Activated CD4-positive, CD25-positive, alpha-beta regulatory T cell treated with anti-CD3 and anti-CD28 coated beads, Interleukin-2, amount 50 U/mL, for 24 hours (primary cell): ENCODE data around the gene CLPTM1.
"Not testable (repeated sequence)": the region's sequence is repeated elsewhere in the genome, so short reads cannot be mapped to it uniquely, and the experiment has no call there.

Experiments
- ATAC-seq, 2 donors: fragments of 150-1000 bp; cut with Tn5 transposase; one replicate each; pipeline ENCODE4 v1.10.0; 2021; ENCODE audit warnings: mild to moderate bottlenecking in 1 of 2, moderate library complexity in 1 of 2

The CLPTM1 gene, protein sequence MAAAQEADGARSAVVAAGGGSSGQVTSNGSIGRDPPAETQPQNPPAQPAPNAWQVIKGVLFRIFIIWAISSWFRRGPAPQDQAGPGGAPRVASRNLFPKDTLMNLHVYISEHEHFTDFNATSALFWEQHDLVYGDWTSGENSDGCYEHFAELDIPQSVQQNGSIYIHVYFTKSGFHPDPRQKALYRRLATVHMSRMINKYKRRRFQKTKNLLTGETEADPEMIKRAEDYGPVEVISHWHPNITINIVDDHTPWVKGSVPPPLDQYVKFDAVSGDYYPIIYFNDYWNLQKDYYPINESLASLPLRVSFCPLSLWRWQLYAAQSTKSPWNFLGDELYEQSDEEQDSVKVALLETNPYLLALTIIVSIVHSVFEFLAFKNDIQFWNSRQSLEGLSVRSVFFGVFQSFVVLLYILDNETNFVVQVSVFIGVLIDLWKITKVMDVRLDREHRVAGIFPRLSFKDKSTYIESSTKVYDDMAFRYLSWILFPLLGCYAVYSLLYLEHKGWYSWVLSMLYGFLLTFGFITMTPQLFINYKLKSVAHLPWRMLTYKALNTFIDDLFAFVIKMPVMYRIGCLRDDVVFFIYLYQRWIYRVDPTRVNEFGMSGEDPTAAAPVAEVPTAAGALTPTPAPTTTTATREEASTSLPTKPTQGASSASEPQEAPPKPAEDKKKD

DNA sequence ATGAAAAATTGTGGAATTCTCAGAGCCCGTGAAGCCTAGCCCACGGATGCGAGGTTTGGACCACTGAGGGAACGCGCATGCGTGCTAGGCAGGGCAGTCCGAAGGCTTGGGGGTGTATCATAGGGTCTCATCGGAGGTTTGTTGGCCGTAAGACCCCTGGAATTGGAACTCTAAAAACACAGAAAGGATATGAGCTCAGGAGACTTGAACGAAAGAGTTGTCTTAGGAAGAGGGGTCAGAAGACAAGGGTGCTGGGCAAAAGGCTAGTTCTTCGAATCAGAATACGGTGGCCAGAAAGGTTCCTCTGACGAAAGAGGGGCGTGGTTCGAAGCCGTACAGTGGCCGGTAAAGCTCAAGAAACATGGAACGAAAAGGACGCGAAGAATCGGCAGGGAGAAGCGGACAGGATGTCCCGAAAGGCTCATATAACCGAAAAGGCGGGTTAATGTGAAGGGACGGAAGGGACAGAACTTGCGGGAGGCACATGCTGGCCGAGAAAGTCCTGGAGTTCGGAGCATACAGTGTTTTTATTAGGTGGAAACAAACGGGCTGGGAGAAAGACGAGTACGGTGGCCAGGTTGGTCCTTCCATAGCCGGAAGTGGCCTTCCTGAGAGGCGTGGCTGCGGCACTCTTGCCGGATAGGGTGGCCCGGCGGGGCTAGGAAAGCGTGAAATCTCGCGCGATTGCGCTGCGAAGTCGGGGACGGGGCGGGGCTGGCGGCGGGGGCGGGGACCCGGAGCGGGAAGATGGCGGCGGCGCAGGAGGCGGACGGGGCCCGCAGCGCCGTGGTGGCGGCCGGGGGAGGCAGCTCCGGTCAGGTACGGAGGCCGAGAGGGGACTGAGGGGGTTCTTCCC, at the start of gene CLPTM1:
Gene CLPTM1 (plus strand): TSS at position 732 of the 856 bp plus-strand sequence. CDS start 16 bp downstream, at position 748.
- ATAC-seq, result peak; percentile 95 to 96

DNA sequence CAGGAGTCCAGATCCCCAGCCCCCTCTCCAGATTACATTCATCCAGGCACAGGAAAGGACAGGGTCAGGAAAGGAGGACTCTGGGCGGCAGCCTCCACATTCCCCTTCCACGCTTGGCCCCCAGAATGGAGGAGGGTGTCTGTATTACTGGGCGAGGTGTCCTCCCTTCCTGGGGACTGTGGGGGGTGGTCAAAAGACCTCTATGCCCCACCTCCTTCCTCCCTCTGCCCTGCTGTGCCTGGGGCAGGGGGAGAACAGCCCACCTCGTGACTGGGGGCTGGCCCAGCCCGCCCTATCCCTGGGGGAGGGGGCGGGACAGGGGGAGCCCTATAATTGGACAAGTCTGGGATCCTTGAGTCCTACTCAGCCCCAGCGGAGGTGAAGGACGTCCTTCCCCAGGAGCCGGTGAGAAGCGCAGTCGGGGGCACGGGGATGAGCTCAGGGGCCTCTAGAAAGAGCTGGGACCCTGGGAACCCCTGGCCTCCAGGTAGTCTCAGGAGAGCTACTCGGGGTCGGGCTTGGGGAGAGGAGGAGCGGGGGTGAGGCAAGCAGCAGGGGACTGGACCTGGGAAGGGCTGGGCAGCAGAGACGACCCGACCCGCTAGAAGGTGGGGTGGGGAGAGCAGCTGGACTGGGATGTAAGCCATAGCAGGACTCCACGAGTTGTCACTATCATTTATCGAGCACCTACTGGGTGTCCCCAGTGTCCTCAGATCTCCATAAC, 49.6 kb upstream of the CLPTM1 start, which contains the start of gene APOE:
Gene APOE (plus strand): TSS at position 360 of the 724 bp plus-strand sequence. CDS start 829 bp downstream, outside the sequence.
- ATAC-seq, result peak; percentile 11 to 12

DNA sequence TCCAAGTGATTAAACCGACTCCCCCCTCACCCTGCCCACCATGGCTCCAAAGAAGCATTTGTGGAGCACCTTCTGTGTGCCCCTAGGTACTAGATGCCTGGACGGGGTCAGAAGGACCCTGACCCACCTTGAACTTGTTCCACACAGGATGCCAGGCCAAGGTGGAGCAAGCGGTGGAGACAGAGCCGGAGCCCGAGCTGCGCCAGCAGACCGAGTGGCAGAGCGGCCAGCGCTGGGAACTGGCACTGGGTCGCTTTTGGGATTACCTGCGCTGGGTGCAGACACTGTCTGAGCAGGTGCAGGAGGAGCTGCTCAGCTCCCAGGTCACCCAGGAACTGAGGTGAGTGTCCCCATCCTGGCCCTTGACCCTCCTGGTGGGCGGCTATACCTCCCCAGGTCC, 47.6 kb upstream of the CLPTM1 start:
- ATAC-seq, result no peak

DNA sequence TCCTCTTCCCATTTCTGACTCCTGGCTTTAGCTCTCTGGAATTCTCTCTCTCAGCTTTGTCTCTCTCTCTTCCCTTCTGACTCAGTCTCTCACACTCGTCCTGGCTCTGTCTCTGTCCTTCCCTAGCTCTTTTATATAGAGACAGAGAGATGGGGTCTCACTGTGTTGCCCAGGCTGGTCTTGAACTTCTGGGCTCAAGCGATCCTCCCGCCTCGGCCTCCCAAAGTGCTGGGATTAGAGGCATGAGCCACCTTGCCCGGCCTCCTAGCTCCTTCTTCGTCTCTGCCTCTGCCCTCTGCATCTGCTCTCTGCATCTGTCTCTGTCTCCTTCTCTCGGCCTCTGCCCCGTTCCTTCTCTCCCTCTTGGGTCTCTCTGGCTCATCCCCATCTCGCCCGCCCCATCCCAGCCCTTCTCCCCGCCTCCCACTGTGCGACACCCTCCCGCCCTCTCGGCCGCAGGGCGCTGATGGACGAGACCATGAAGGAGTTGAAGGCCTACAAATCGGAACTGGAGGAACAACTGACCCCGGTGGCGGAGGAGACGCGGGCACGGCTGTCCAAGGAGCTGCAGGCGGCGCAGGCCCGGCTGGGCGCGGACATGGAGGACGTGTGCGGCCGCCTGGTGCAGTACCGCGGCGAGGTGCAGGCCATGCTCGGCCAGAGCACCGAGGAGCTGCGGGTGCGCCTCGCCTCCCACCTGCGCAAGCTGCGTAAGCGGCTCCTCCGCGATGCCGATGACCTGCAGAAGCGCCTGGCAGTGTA, 46.9 kb upstream of the CLPTM1 start:
- ATAC-seq, result no peak

DNA sequence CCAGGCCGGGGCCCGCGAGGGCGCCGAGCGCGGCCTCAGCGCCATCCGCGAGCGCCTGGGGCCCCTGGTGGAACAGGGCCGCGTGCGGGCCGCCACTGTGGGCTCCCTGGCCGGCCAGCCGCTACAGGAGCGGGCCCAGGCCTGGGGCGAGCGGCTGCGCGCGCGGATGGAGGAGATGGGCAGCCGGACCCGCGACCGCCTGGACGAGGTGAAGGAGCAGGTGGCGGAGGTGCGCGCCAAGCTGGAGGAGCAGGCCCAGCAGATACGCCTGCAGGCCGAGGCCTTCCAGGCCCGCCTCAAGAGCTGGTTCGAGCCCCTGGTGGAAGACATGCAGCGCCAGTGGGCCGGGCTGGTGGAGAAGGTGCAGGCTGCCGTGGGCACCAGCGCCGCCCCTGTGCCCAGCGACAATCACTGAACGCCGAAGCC, 46.3 kb upstream of the CLPTM1 start:
- no peak for ATAC-seq

DNA sequence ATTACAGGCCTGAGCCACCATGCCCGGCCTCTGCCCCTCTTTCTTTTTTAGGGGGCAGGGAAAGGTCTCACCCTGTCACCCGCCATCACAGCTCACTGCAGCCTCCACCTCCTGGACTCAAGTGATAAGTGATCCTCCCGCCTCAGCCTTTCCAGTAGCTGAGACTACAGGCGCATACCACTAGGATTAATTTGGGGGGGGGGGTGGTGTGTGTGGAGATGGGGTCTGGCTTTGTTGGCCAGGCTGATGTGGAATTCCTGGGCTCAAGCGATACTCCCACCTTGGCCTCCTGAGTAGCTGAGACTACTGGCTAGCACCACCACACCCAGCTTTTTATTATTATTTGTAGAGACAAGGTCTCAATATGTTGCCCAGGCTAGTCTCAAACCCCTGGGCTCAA, 45.4 kb upstream of the CLPTM1 start:
- ATAC-seq, result no peak

DNA sequence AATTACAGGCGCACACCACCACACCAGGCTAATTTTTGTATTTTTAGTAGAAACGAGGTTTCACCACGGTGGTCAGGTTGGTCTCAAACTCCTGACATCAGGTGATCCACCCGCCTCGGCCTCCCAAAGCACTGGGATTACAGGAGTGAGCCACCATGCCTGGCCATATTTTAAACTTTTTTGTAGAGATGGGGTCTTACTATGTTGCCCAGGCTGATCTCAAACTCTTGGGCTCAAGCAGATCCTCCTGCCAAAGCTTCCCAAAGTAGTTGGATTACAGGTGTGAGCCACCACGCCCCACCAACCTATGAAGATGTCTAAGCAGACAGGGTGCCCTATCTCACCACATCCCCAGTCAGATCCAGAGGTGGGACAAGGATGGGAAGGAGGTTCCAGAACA, 43.3 kb upstream of the CLPTM1 start:
- not testable (repeated sequence) for ATAC-seq

DNA sequence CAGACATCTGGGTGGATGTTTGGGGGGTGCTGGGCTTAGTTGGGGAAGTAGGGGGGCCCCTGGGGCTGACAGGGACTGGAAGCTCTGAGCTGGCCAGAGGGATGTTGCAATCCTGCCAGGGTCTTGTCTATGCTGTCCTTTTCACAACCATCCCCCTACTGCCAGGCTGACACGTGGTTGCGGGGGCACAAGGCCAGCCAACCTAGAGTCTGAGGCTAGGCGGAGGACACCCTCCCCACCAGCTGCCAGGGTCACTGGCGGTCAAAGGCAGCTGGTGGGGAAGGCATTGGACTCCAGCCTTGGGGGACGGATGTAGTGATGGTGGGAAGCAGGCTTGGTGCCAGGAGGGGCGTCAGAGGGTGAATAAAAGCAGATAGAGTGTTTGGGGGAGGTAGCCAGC, 42.3 kb upstream of the CLPTM1 start:
- no peak for ATAC-seq

DNA sequence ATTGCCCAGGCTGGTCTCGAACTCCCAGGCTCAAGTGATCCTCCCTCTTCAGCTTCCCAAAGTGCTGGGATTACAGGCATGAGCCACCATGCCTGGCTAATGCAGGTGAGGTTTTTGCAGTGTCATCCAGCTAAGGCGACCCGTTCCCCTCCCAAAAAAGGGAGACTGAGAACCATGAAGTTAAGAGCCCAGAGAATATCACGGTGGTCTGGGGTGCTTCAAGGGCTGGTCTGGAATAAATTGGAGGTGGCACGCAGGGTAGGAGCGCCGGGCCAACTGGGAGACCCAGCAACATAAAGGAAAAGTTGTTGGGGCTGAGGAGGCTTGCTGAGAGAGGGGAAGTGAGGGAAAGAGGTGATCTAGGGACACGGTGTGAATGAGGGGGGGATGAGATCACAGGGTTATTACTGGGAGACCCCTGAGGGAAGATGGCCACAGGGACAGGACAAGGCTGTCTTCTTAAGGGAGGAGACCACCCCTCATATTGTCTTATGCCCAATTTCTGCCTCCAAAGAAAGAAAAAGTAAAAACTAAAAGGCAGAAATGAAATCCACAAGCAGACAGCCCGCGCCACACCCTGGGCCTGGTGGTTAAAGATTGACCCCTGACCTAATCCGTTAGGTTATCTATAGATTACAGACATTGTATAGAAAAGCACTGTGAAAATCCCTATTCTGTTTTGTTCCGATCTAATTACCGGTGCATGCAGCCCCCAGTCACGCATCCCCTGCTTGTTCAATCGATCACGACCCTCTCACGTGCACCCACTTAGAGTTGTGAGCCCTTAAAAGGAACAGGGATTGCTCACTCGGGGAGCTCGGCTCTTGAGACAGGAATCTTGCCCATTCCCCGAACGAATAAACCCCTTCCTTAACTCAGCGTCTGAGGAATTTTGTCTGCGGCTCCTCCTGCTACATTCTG, 41.4 kb upstream of the CLPTM1 start:
- ATAC-seq, result not testable (repeated sequence)

DNA sequence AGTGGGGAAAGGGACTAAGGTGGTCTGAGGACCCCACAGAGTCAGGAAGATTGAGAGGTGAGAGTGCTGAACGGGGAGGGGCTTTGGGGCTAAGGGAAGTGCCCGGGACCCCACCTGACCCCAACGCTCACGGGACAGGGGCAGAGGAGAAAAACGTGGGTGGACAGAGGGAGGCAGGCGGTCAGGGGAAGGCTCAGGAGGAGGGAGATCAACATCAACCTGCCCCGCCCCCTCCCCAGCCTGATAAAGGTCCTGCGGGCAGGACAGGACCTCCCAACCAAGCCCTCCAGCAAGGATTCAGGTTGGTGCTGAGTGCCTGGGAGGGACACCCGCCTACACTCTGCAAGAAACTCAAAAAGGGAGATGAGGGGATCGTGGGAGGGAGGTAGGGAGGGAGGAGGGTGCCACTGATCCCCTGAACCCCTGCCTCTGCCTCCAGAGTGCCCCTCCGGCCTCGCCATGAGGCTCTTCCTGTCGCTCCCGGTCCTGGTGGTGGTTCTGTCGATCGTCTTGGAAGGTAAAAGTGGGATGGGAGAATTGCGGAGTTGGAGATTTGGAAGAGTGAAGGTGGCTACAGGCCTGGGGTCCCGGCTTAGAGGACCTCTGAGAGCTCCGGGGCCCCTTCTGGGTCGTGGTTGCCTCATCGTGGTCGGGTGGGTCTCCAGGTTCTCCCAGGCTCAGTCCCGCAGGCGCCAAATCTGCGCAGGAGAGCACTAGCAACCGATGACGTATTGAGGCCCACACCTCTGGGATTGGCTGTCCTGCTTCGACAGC, 40.6 kb upstream of the CLPTM1 start, which contains the start of gene APOC1:
Gene APOC1 (plus strand): TSS at position 176 of the 774 bp plus-strand sequence. CDS start 284 bp downstream, at position 460.
- ATAC-seq, result peak; percentile 97 to 98

DNA sequence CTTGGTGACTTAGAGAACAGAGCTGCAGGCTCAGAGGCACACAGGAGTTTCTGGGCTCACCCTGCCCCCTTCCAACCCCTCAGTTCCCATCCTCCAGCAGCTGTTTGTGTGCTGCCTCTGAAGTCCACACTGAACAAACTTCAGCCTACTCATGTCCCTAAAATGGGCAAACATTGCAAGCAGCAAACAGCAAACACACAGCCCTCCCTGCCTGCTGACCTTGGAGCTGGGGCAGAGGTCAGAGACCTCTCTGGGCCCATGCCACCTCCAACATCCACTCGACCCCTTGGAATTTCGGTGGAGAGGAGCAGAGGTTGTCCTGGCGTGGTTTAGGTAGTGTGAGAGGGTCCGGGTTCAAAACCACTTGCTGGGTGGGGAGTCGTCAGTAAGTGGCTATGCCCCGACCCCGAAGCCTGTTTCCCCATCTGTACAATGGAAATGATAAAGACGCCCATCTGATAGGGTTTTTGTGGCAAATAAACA, 30.9 kb upstream of the CLPTM1 start:
- no peak for ATAC-seq

DNA sequence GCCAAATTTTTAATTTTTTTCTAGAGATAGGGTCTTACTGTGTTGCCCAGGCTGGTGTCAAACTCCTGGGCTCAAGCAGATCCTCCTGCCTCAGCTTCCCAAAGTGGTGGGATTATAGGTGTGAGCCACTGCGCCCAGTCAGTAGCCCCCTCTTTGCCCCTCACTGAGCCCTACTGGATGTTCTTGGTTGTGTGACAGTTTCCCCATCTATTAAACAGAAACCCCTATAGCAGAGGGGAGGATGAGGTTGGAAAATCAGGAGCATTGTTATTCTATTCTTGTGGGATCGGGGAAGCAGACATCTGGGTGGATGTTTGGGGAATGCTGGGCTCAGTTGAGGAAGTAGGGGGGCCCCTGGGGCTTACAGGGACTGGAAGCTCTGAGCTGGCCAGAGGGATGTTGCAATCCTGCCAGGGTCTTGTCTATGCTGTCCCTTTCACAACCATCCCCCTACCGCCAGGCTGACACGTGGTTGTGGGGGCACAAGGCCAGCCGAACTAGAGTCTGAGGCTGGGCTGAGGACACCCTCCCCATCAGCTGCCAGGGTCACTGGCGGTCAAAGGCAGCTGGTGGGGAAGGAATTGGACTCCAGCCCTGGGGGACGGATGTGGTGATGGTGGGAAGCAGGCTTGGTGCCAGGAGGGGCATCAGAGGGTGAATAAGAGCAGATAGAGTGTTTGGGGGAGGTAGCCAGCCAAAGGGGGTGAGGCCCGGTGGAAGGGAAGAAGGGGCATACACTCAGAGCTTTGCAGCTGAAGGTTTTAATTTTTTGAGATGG, 29.9 kb upstream of the CLPTM1 start:
- no peak for ATAC-seq

DNA sequence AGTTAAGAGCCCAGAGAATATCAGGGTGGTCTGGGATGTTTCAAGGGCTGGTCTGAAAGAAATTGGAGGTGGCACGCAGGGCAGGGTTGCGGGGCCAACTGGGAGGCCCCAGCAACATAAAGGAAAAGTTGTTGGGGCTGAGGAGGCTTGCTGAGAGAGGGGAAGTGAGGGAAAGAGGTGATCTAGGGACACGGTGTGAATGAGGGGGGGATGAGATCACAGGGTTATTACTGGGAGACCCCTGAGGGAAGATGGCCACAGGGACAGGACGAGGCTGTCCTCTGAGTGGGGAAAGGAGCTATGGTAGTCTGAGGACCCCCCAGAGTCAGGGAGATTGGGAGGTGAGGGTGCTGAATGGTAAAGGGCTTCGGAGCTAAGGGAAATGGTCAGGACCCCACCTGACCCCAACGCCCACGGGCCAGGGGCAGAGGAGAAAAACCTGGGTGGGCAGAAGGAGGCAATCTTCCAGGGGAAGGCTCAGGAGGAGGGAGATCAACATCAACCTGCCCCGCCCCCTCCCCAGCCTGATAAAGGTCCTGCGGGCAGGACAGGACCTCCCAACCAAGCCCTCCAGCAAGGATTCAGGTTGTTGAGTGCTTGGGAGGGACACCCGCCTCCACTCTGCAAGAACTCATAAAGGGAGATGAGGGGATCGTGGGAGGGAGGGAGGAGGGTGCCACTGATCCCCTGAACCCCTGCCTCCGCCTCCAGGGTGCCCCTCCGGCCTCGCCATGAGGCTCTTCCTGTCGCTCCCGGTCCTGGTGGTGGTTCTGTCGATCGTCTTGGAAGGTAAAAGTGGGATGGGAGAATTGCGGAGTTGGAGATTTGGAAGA, 28.7 kb upstream of the CLPTM1 start:
- peak in 1 of 2 donors; percentile 32 for ATAC-seq

DNA sequence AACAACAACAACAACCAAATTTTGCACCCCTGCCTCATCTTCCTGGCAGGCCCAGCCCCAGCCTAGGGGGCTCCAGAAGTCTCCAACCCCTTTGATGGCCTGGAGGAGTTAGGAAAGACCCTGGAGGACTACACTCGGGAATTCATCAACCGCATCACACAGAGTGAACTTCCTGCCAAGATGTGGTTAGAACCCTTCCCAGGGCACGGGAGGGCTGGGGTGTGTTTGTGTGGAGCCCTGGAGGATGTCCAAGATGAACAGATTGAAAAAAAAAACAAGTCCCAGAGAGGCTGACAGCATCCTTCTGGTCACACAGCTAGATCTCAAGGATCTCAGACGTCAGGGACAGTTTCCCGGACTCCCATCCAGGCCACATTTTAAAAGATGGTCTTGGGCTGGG, 27.4 kb upstream of the CLPTM1 start:
- ATAC-seq, result no peak

DNA sequence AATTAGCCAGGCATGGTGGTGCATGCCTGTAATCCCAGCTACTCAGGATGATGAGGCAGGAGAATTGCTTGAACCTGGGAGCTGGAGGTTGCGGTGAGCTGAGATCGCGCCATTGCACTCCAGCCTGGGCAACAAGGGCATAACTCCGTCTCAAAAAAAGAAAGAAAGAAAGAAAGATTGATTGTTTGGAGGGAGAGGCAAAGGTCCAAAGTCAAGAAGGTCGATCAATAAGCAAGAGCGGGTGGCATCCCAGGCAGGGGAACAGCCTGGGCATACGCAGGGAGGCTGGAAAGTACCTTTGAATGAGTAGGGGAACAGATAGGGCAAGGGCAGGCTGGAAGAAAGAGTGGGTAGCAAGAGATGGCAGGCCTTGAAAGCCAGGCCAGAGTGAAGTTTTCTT, 25.1 kb upstream of the CLPTM1 start:
- no peak for ATAC-seq

DNA sequence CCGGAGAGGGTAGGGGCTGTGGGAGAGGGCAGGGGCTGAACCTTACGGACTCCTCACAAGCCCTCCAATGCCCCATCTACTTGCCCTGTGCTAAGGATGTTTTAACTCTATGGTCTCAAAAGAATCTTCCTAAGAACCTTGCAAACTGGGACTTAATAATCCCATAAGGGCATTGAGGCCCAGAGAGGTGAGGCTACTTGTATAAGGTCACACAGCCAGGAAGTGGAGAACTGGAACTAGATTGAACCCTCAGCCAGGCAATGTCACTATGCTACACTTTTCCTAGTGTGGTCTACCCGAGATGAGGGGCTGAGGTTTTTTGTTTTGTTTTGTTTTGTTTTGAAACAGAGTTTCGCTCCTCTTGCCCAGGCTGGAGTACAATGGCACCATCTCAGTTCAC, 23.6 kb upstream of the CLPTM1 start:
- ATAC-seq, result no peak

DNA sequence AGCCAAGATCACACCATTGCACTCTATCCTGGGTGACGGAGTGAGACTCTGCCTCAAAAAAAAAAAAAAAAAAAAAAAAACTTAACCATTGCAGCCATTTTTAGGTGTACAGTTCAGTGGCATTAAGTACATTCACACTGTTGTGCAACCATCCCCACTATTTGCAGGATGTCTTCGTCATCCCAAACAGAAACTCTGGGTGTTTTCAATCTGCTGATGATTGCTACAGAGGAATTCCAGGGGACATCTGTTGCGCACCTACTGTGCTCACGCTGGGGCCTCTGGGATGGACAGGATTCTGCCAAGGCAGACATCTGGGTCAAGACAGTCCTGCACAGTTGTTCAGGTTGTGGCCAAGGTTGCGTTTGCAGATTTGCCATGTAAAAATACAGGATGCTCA, 15.5 kb upstream of the CLPTM1 start:
- ATAC-seq, result no peak
